ENCODE results near the gene ZNF281.

The ZNF281 gene

DNA sequence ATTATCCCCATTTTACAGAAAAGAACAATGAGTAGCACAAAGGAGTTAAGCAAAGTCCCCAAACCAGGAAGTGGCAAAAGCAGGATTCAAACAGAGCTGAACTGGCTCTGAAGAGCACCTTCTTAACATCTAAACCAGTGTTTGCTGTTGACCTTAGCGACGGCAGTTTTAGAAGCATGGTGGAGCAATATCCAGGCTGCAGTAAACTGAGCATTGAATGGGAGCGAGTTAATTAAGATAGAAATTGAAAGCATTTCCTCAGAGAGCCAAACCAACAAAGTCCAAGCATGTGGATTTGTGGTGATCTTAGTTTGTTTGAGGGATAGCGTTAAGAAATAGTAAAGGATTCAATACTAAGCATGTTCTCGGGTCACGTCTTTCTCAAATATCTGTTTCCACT, 13.4 kb upstream of the ZNF281 start:
- no peak overlapping the region for H3K23ac ChIP-seq (ENCODE audit: low read length)
- no CpG with 5 or more reads among the region's 6 CpGs for WGBS (ENCODE audit: extremely low coverage, insufficient coverage, insufficient read length)
- no peak overlapping the region for H3K9ac ChIP-seq (ENCODE audit: low read length)
- H3K4me2 ChIP-seq (ENCODE audit: low read length): no peak overlapping the region
- H4K12ac ChIP-seq (ENCODE audit: low read depth, low read length): no peak overlapping the region
- H4K8ac ChIP-seq (ENCODE audit: low read depth, low read length): no peak overlapping the region
- H3K4me1 ChIP-seq (ENCODE audit: control insufficient read depth in 1 of 2, insufficient read depth in 2 of 2, low read length in 2 of 2): no peaks in the 10 kb centered on the region
- no peak overlapping the region for H3K4ac ChIP-seq (ENCODE audit: low read depth, low read length)
- H3K4me3 ChIP-seq (ENCODE audit: low read depth, low read length): no peak overlapping the region
- H3K14ac ChIP-seq (ENCODE audit: low read length): no peak overlapping the region
- no peak overlapping the region for H3K18ac ChIP-seq (ENCODE audit: low read length)
- no peaks in the 10 kb centered on the region for H3K79me2 ChIP-seq (ENCODE audit: control insufficient read depth, insufficient read depth, low read length, poor library complexity)
- no peak overlapping the region for H2BK5ac ChIP-seq (ENCODE audit: low read depth, low read length, poor library complexity)
- no peak overlapping the region for H2AK5ac ChIP-seq (ENCODE audit: low read length)
- no peak overlapping the region for H2AFZ ChIP-seq (ENCODE audit: insufficient read depth, low read length, poor library complexity)
- no peaks in the 10 kb centered on the region for H3K9me3 ChIP-seq (ENCODE audit: insufficient read depth, low read depth, low read length)
- H2BK12ac ChIP-seq (ENCODE audit: low read length): no peak overlapping the region
- no peak overlapping the region for H3K27ac ChIP-seq (ENCODE audit: low read depth, low read length)
- no peak overlapping the region for H2BK120ac ChIP-seq (ENCODE audit: insufficient read depth, low read length, poor library complexity)
- DNase-seq: no peak
- no peaks in the 10 kb centered on the region for H3K79me1 ChIP-seq (ENCODE audit: low read length)
- H3K27me3 ChIP-seq (ENCODE audit: insufficient read depth, low read length): no peaks in the 10 kb centered on the region
- H3K36me3 ChIP-seq (ENCODE audit: control insufficient read depth in 1 of 2, insufficient read depth in 2 of 2, low read length in 2 of 2): no peaks in the 10 kb centered on the region
- H4K91ac ChIP-seq (ENCODE audit: low read depth, low read length): no peak overlapping the region

DNA sequence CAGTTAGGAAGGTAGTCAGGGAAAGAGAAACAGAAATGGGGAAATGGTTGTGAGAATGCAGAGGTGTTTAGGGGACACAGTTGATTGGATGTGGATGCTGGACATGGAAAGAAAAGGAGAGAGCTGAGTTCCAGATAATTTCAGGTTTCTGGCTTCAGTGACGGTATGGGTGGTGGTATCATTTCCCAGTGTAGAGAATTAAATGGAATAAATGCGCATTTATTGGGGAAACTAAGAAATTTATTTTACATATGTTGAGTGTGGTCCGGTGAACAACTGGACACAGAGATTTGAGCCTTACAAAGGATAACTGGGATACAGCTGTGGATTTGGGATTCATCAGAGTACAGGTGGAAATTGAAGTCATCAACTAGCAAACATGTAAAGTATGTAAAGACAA, 12.4 kb upstream of the ZNF281 start:
- H3K4me2 ChIP-seq (ENCODE audit: low read length): no peak overlapping the region
- no CpG with 5 or more reads among the region's 3 CpGs for WGBS (ENCODE audit: extremely low coverage, insufficient coverage, insufficient read length)
- no peak overlapping the region for H2BK120ac ChIP-seq (ENCODE audit: insufficient read depth, low read length, poor library complexity)
- H4K91ac ChIP-seq (ENCODE audit: low read depth, low read length): no peak overlapping the region
- H3K79me2 ChIP-seq (ENCODE audit: control insufficient read depth, insufficient read depth, low read length, poor library complexity): no peaks in the 10 kb centered on the region
- no peak overlapping the region for H2AK5ac ChIP-seq (ENCODE audit: low read length)
- H3K18ac ChIP-seq (ENCODE audit: low read length): no peak overlapping the region
- H2BK5ac ChIP-seq (ENCODE audit: low read depth, low read length, poor library complexity): no peak overlapping the region
- no peak overlapping the region for H3K9ac ChIP-seq (ENCODE audit: low read length)
- H3K36me3 ChIP-seq (ENCODE audit: control insufficient read depth in 1 of 2, insufficient read depth in 2 of 2, low read length in 2 of 2): no peaks in the 10 kb centered on the region
- H3K4me3 ChIP-seq (ENCODE audit: low read depth, low read length): no peak overlapping the region
- H3K4ac ChIP-seq (ENCODE audit: low read depth, low read length): no peak overlapping the region
- no peak overlapping the region for H4K12ac ChIP-seq (ENCODE audit: low read depth, low read length)
- H4K8ac ChIP-seq (ENCODE audit: low read depth, low read length): no peak overlapping the region
- no peaks in the 10 kb centered on the region for H3K4me1 ChIP-seq (ENCODE audit: control insufficient read depth in 1 of 2, insufficient read depth in 2 of 2, low read length in 2 of 2)
- no peak overlapping the region for H2AFZ ChIP-seq (ENCODE audit: insufficient read depth, low read length, poor library complexity)
- no peaks in the 10 kb centered on the region for H3K9me3 ChIP-seq (ENCODE audit: insufficient read depth, low read depth, low read length)
- no peaks in the 10 kb centered on the region for H3K79me1 ChIP-seq (ENCODE audit: low read length)
- H3K27me3 ChIP-seq (ENCODE audit: insufficient read depth, low read length): no peaks in the 10 kb centered on the region
- H3K23ac ChIP-seq (ENCODE audit: low read length): no peak overlapping the region
- no peak overlapping the region for H3K27ac ChIP-seq (ENCODE audit: low read depth, low read length)
- no peak for DNase-seq
- H3K14ac ChIP-seq (ENCODE audit: low read length): no peak overlapping the region
- no peak overlapping the region for H2BK12ac ChIP-seq (ENCODE audit: low read length)

DNA sequence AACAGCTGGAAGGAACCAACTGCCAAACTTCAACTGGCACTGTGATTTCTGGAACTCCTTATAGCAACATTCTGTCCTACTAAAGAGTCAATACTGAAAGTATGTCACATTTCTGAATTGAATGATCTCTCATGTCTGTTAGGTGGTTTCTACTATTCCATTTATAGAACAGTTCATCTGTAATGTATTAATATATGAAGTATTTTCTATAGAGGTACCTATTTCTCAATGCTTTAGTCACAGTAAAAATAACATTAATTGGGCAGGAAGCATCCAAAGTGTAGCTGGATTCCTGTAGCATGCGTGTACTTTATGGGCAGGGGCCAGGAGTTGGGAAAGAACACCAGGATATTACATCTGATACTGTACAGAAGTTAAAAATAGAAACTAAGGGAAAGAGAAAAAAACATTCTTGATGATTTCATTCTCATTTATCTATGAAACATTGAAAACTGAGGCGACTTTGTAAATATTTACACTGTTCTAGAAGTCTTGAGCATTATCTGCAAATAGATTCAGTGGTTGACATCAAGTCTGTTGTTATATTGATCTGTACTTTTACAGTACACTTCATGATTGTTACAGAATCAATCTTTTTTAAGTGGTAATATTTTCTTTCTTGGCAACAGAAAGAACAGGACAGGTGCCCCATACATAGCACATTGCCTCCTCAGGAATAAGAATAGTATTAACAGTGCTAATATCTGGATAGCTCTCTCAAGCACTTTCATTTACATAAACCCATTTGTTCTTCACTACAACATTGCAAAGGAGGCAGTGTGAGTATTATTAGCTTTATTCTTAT, 6.2 kb upstream of the ZNF281 start:
- Histone ChIP-seq H4K91ac (ENCODE audit: low read depth, low read length) (no peak overlapping the region), H4K8ac (ENCODE audit: low read depth, low read length) (no peak overlapping the region), H3K4ac (ENCODE audit: low read depth, low read length) (no peak overlapping the region), H3K36me3 (ENCODE audit: control insufficient read depth in 1 of 2, insufficient read depth in 2 of 2, low read length in 2 of 2) (no peaks in the 10 kb centered on the region), H3K14ac (ENCODE audit: low read length) (no peak overlapping the region), H2AK5ac (ENCODE audit: low read length) (no peak overlapping the region), H3K4me3 (ENCODE audit: low read depth, low read length) (no peak overlapping the region), H2BK5ac (ENCODE audit: low read depth, low read length, poor library complexity) (no peak overlapping the region), H4K12ac (ENCODE audit: low read depth, low read length) (no peak overlapping the region), H3K4me1 (ENCODE audit: control insufficient read depth in 1 of 2, insufficient read depth in 2 of 2, low read length in 2 of 2) (peaks cover 2 to 3% of the 10 kb centered on the region in 2 experiments), H3K79me1 (ENCODE audit: low read length) (no peaks in the 10 kb centered on the region), H3K23ac (ENCODE audit: low read length) (no peak overlapping the region), H3K27ac (ENCODE audit: low read depth, low read length) (no peak overlapping the region), H2BK12ac (ENCODE audit: low read length) (no peak overlapping the region), H3K9ac (ENCODE audit: low read length) (no peak overlapping the region), H2BK120ac (ENCODE audit: insufficient read depth, low read length, poor library complexity) (no peak overlapping the region), H2AFZ (ENCODE audit: insufficient read depth, low read length, poor library complexity) (no peak overlapping the region), H3K9me3 (ENCODE audit: insufficient read depth, low read depth, low read length) (no peaks in the 10 kb centered on the region), H3K4me2 (ENCODE audit: low read length) (no peak overlapping the region), H3K18ac (ENCODE audit: low read length) (no peak overlapping the region), H3K27me3 (ENCODE audit: insufficient read depth, low read length) (no peaks in the 10 kb centered on the region), H3K79me2 (ENCODE audit: control insufficient read depth, insufficient read depth, low read length, poor library complexity) (no peaks in the 10 kb centered on the region)
- peak; percentile 81 to 93 for DNase-seq
- no CpG with 5 or more reads among the region's 2 CpGs for WGBS (ENCODE audit: extremely low coverage, insufficient coverage, insufficient read length)

DNA sequence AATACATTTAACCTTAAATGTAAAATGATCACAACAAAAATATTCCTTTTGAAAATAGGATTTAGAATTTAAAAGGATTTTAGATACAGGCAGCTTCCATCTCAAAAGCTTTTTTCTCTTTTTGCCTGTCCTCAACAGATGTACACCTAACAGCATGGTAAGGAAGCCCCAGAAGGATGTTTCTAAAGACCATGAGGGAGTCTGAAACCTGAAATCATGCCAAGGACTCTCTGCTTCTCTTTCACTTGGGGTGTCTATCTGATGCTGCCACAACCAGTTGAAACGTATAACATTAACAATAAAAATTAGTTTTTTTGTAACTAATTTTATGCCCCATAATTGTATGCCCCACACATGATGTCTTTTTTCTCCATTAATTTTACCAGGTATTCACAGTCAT, 5.4 kb upstream of the ZNF281 start:
- no peak overlapping the region for H3K4ac ChIP-seq (ENCODE audit: low read depth, low read length)
- no peak overlapping the region for H3K23ac ChIP-seq (ENCODE audit: low read length)
- H3K36me3 ChIP-seq (ENCODE audit: control insufficient read depth in 1 of 2, insufficient read depth in 2 of 2, low read length in 2 of 2): no peaks in the 10 kb centered on the region
- no peak overlapping the region for H3K4me3 ChIP-seq (ENCODE audit: low read depth, low read length)
- no peak overlapping the region for H3K4me2 ChIP-seq (ENCODE audit: low read length)
- H3K4me1 ChIP-seq (ENCODE audit: control insufficient read depth in 1 of 2, insufficient read depth in 2 of 2, low read length in 2 of 2): peaks cover 2 to 3% of the 10 kb centered on the region in 2 experiments
- H3K79me2 ChIP-seq (ENCODE audit: control insufficient read depth, insufficient read depth, low read length, poor library complexity): no peaks in the 10 kb centered on the region
- no peaks in the 10 kb centered on the region for H3K9me3 ChIP-seq (ENCODE audit: insufficient read depth, low read depth, low read length)
- H2AK5ac ChIP-seq (ENCODE audit: low read length): no peak overlapping the region
- H3K9ac ChIP-seq (ENCODE audit: low read length): no peak overlapping the region
- H2BK120ac ChIP-seq (ENCODE audit: insufficient read depth, low read length, poor library complexity): no peak overlapping the region
- H2BK5ac ChIP-seq (ENCODE audit: low read depth, low read length, poor library complexity): no peak overlapping the region
- no peak overlapping the region for H3K18ac ChIP-seq (ENCODE audit: low read length)
- no peak overlapping the region for H4K12ac ChIP-seq (ENCODE audit: low read depth, low read length)
- no peak overlapping the region for H2AFZ ChIP-seq (ENCODE audit: insufficient read depth, low read length, poor library complexity)
- no peak for DNase-seq
- WGBS (ENCODE audit: extremely low coverage, insufficient coverage, insufficient read length): no CpG with 5 or more reads among the region's 1 CpG
- no peaks in the 10 kb centered on the region for H3K79me1 ChIP-seq (ENCODE audit: low read length)
- H2BK12ac ChIP-seq (ENCODE audit: low read length): no peak overlapping the region
- H3K27ac ChIP-seq (ENCODE audit: low read depth, low read length): no peak overlapping the region
- no peak overlapping the region for H3K14ac ChIP-seq (ENCODE audit: low read length)
- H3K27me3 ChIP-seq (ENCODE audit: insufficient read depth, low read length): no peaks in the 10 kb centered on the region
- H4K8ac ChIP-seq (ENCODE audit: low read depth, low read length): no peak overlapping the region
- H4K91ac ChIP-seq (ENCODE audit: low read depth, low read length): no peak overlapping the region

Data from trophoblast cell (in vitro differentiated cells and primary cell).